ENCODE measurements around the gene TANGO2.

TANGO2 gene

DNA sequence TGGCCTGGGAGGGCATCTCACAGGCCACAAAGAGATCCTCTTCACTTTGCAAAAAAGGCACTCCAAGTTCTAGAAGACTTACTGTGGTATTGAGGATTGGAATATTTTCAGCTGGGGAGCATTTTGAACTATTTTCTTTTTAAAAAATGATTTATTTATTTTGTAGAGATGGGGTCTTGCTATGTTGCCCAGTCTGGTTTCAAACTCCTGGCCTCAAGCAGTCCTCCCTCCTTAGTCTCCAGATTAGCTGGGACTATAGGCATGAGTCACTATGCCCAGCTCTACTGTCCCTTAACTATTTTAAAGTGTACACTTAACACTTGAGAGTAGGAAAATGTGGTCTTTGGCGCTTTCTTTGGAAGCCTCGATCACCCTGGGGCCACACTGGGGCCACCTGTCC, 34.2 kb downstream of the TANGO2 start:
- in situ Hi-C loops (cut with HindIII; ENCODE audit: low pct_ligation_motif_present, low sequenced_read_pairs), result no loop called here
- Histone ChIP-seq H3K36me3 (replicated peaks) (peaks cover 24% of the 10 kb centered on the region), H3K27ac (no peak overlapping the region), H3K4me3 (ENCODE audit: low read depth, low read length) (no peak overlapping the region), H3K27me3 (replicated peaks) (no peaks in the 10 kb centered on the region)
- DNase-seq, result no peak
- TF ChIP-seq, protein P1, sequence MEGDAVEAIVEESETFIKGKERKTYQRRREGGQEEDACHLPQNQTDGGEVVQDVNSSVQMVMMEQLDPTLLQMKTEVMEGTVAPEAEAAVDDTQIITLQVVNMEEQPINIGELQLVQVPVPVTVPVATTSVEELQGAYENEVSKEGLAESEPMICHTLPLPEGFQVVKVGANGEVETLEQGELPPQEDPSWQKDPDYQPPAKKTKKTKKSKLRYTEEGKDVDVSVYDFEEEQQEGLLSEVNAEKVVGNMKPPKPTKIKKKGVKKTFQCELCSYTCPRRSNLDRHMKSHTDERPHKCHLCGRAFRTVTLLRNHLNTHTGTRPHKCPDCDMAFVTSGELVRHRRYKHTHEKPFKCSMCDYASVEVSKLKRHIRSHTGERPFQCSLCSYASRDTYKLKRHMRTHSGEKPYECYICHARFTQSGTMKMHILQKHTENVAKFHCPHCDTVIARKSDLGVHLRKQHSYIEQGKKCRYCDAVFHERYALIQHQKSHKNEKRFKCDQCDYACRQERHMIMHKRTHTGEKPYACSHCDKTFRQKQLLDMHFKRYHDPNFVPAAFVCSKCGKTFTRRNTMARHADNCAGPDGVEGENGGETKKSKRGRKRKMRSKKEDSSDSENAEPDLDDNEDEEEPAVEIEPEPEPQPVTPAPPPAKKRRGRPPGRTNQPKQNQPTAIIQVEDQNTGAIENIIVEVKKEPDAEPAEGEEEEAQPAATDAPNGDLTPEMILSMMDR (IDR thresholded peaks at IDR 0.05; ENCODE audit: low read depth, low read length, missing control alignments), result no peak

DNA sequence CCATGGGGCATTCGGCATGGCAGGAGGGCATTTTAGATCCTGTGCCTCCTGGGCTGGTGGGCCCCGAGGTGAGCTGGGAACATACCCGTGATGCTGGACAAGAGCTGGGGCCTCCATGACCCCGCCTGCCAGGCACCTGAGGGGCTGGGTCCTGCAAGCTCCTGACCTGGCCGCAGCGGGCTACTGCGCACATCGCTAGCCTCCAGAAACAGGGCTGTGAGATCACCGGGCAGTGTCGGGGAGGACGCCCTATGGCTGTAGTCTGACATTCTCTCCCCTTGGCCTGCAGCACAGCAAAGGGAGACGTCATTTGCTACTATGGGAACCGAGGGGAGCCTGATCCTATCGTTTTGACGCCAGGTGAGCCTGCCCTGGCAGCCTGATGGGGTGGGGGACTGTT, 34.7 kb downstream of the TANGO2 start:
- no peak for DNase-seq
- Histone ChIP-seq H3K4me3 (ENCODE audit: low read depth, low read length) (no peak overlapping the region), H3K27ac (no peak overlapping the region), H3K36me3 (replicated peaks) (peaks cover 25% of the 10 kb centered on the region), H3K27me3 (replicated peaks) (no peaks in the 10 kb centered on the region)
- TF ChIP-seq, protein P1 (IDR thresholded peaks at IDR 0.05; ENCODE audit: low read depth, low read length, missing control alignments), result no peak
- in situ Hi-C loops (cut with HindIII; ENCODE audit: low pct_ligation_motif_present, low sequenced_read_pairs), result no loop called here

DNA sequence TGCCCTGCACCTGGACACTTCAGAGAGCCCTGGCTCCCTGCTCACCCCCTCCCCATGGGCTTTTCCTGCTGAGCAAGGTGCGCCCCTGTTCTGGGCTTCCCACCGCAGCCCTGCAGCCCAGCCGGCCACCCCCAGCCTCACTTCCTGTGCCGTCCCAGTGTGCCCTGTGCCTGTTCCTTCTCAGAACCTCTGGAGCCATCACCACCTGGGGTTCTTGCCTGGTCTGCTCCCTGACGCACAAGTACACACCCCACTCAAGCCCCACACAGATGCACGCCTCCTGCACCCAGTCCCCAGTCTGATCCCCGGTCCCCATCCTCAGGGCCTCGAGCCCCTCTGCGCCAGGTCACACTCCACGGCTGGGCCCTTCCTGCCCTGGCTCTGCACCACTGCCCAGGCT, 35.3 kb downstream of the TANGO2 start:
- in situ Hi-C loops (cut with HindIII; ENCODE audit: low pct_ligation_motif_present, low sequenced_read_pairs), result no loop called here
- Histone ChIP-seq H3K27me3 (replicated peaks) (no peaks in the 10 kb centered on the region), H3K27ac (no peak overlapping the region), H3K4me3 (ENCODE audit: low read depth, low read length) (no peak overlapping the region), H3K36me3 (replicated peaks) (peaks cover 27% of the 10 kb centered on the region)
- TF ChIP-seq, protein P1 (IDR thresholded peaks at IDR 0.05; ENCODE audit: low read depth, low read length, missing control alignments), result no peak
- no peak for DNase-seq

DNA sequence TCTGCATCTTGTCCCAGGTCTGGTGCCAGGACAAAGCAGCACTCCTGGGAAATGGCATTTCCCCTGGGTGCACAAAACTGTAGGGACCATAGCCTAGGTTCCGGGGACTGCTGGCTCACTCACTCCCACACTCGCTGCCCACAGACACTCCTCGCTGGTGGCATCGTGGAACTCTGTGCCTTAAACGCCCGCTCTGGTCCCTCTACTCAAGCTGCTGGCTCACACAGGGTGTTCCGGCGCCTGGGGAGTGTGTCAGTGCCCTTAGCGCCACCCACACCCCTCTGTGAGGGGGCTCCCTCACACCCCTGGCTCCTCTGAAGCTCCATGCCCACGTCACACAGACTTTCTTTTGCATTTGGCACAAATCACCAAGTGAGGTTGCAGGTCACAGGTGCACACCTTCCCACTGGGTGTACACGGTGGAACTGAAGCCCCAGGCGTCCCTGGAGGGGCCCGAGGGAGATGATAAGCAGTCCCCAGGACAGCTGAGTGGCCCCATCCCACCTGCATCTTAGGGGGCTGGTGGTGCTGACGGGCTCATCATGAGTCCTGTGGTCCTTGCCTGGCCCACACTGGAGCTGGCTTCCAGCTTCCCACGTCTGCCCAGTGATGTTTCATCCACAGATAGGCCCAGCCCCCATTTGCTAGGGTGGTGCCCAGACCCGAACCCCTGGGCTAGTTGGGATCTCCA, 35.9 kb downstream of the TANGO2 start:
- Histone ChIP-seq H3K36me3 (replicated peaks) (peaks cover 31% of the 10 kb centered on the region), H3K4me3 (ENCODE audit: low read depth, low read length) (no peak overlapping the region), H3K27me3 (replicated peaks) (no peaks in the 10 kb centered on the region), H3K27ac (no peak overlapping the region)
- in situ Hi-C loops (cut with HindIII; ENCODE audit: low pct_ligation_motif_present, low sequenced_read_pairs), result no loop called here
- no peak for DNase-seq
- TF ChIP-seq, protein P1 (IDR thresholded peaks at IDR 0.05; ENCODE audit: low read depth, low read length, missing control alignments), result no peak

DNA sequence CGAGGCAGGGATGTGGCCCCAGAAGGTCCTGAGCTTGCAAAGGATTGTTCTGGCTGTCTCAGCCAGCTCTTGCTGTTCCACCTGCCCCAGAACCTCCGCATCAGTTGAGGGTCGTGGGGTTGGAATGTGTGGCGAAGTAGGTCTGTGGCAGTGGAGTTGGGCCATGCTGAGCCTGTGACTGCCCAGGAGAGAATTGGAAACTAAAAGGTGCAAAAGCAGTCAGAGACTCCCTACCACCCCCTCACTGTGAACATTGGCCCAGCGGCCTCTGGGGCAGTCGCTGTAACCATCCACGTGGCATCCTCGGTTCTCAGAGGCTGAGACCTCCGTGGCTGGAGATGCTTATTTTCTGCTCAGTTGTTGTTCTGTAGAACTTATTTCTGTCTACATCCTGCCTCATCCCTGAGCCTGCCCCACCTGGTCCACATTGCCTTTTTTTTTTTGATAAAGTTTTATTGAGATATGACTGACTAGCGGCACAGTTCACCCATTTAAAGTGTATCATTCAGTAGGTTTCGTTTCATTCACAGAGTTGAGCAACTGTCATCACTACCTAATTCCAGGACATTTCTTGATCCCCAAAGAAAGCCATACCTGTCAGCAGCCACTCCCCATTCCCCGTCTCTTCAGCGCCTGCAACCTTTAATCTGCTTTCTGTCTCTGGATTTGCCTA, 36.8 kb downstream of the TANGO2 start:
- Histone ChIP-seq H3K36me3 (replicated peaks) (peaks cover 31% of the 10 kb centered on the region), H3K27me3 (replicated peaks) (no peaks in the 10 kb centered on the region), H3K4me3 (ENCODE audit: low read depth, low read length) (no peak overlapping the region), H3K27ac (no peak overlapping the region)
- in situ Hi-C loops (cut with HindIII; ENCODE audit: low pct_ligation_motif_present, low sequenced_read_pairs), result no loop called here
- no peak for DNase-seq
- TF ChIP-seq, protein P1 (IDR thresholded peaks at IDR 0.05; ENCODE audit: low read depth, low read length, missing control alignments), result no peak

Data from brain microvascular endothelial cell (primary cell).